ENCODE data around the gene TBRG4.
A peak's percentile ranks its signal among the peaks of the same experiment; 100 is the strongest.
"Not testable (repeated sequence)": the region's sequence is repeated elsewhere in the genome, so short reads cannot be mapped to it uniquely, and the experiment has no call there.

The TBRG4 gene

GRCh38 chr7:45114926-45115325, 3.4 kb upstream of the TBRG4 start (continued):
- no peak for TF ChIP-seq PRDM2 (tag by site-specific recombination; IDR thresholded peaks at IDR 0.05; ENCODE audit: borderline replicate concordance)

GRCh38 chr7:45114257-45114656, 2.8 kb upstream of the TBRG4 start:
- H3K4me1 ChIP-seq (ENCODE audit: control insufficient read depth, insufficient read depth, low read length); H3K27ac ChIP-seq (ENCODE audit: extremely low read depth, low read depth, low read length); POLR2A ChIA-PET; H3K36me3 ChIP-seq (ENCODE audit: control insufficient read depth in 2 of 2, insufficient read depth in 1 of 2, low read length in 2 of 2); H3K4me3 ChIP-seq (ENCODE audit: low read depth, low read length); H3K9me3 ChIP-seq (ENCODE audit: control insufficient read depth, insufficient read depth, low read depth, low read length): not testable (repeated sequence)
- CTCF ChIA-PET = interaction anchor here (0.8 to 1.2 kb wide), 2 partner anchors 21 to 141 kb away, joined by 3 to 4 read pairs; no protein-coding TSS in a partner anchor
- peak; percentile 49; the same call in 1 of the 2 replicates for TF ChIP-seq ZNF146 (tag by site-specific recombination; IDR thresholded peaks at IDR 0.05)

GRCh38 chr7:45112648-45113047, 1.2 kb upstream of the TBRG4 start:
- Histone ChIP-seq H3K27ac (ENCODE audit: extremely low read depth, low read depth, low read length) (peak overlapping the region; percentile 87; the same call in 1 of the 2 replicates), H3K4me3 (ENCODE audit: low read depth, low read length) (no peak overlapping the region), H3K9me3 (ENCODE audit: control insufficient read depth, insufficient read depth, low read depth, low read length) (no peaks in the 10 kb centered on the region), H3K4me1 (ENCODE audit: control insufficient read depth, insufficient read depth, low read length) (no peaks in the 10 kb centered on the region), H3K36me3 (ENCODE audit: control insufficient read depth in 2 of 2, insufficient read depth in 1 of 2, low read length in 2 of 2) (peaks cover 7 to 18% of the 10 kb centered on the region in 2 experiments)
- TF ChIP-seq BCL6B (tag by site-specific recombination; IDR thresholded peaks at IDR 0.05) (no peak), ZNF747 (tag by site-specific recombination; IDR thresholded peaks at IDR 0.05) (no peak), ZNF677 (tag by site-specific recombination; IDR thresholded peaks at IDR 0.05) (no peak), PRDM6 (tag by site-specific recombination; IDR thresholded peaks at IDR 0.05) (no peak), ZNF16 (tag by site-specific recombination; IDR thresholded peaks at IDR 0.05; ENCODE audit: low read depth) (no peak), ZBTB48 (tag by site-specific recombination; IDR thresholded peaks at IDR 0.05) (no peak), REST (tag by site-specific recombination; IDR thresholded peaks at IDR 0.05) (no peak)
- POLR2A ChIA-PET = no interaction called here
- CTCF ChIA-PET = interaction anchor here (0.7 to 1.4 kb wide), 3 partner anchors 25 to 139 kb away, joined by 3 to 4 read pairs (median 3); no protein-coding TSS in a partner anchor

Measured in HEK293 (cell line).